GM19463 (cell line): ENCODE measurements around the gene ARSG.
"Not testable (repeated sequence)": the region's sequence is repeated elsewhere in the genome, so short reads cannot be mapped to it uniquely, and the experiment has no call there.

Experiments used
- ATAC-seq: cut with Tn5 transposase; IDR thresholded peaks from one replicate; pipeline ENCODE4 v1.9.1; 2021; ENCODE audit warnings: mild to moderate bottlenecking, moderate library complexity; ENCODE audit not compliant: unreplicated experiment

ARSG gene

DNA sequence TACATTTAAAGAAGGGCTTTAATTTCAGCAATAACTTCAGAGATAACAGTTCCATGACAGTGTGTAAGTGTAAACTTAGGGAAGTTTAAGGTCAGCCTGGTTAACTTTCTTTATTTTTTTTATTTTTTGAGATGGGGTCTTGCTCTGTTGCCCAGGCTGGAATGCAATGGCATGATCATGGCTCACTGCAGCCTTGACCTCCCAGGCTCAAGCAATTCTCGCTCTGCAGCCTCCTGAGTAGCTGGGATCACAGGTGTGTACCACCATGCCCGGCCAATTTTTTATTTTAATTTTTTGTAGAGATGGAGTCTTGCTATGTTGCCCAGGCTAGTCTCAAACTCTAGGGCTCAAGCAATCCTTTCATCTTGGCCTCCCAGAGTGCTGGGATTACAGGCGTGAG lies 15.0 kb upstream of the ARSG start:
- ATAC-seq = not testable (repeated sequence)

DNA sequence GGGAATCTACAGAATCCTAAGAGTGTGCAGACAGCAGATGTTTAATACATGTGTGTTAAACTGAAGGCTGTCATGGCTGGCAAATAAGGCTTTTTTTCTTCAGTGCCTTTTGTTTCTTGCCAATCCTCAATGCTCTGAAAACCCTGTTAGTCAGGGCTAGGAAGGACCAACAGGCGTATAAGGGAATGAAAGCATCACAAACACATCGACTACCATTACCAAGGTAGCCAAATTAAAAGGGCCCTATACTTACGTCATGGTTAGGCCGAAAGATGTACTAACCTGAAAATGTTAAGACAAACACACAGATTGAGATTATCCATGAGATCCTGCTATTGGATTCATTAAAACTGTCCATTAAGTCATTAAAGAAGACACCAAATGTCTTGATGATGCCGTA lies 13.5 kb upstream of the ARSG start:
- ATAC-seq = no peak

- not testable (repeated sequence) for ATAC-seq
Observed at GRCh38 chr17:68281965-68282364, 9.3 kb upstream of the ARSG start.

GRCh38 chr17:68288375-68288774 lies 2.9 kb upstream of the ARSG start:
- no peak for ATAC-seq

GRCh38 chr17:68288804-68289203 lies 2.5 kb upstream of the ARSG start:
- no peak for ATAC-seq

DNA sequence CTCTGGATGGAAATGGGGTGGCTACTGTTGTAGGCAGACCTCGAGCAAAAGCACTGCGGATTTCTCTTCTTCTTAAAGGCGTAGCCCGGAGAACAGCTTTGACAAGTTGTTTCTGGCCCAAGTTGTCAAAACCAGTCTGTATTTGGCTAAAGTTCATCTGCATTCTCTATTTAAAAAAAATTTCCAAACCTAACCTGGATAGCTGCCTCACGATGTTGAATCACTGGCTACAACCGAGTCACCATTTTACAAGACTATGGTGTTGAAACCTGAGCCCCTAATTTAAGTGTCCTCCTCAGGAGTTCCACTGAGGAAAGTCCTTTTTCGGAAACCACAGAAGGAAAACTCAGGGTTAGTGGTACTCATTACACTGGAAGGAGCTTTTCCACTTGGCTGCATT lies 1.8 kb upstream of the ARSG start:
- ATAC-seq = no peak

GRCh38 chr17:68289936-68290267 lies 1.4 kb upstream of the ARSG start:
- ATAC-seq = no peak

GRCh38 chr17:68290268-68290954 lies 884 bp upstream of the ARSG start:
- ATAC-seq = no peak

GRCh38 chr17:68291836-68292688 lies 767 bp downstream of the ARSG start:
- ATAC-seq = peak; percentile 52

GRCh38 chr17:68292689-68293040 lies 1.4 kb downstream of the ARSG start:
- no peak for ATAC-seq

GRCh38 chr17:68293490-68294195 lies 2.3 kb downstream of the ARSG start:
- no peak for ATAC-seq

- ATAC-seq = no peak
Observed at GRCh38 chr17:68294196-68294555, 2.9 kb downstream of the ARSG start.

- no peak for ATAC-seq
Observed at GRCh38 chr17:68294617-68295016, 3.3 kb downstream of the ARSG start.

DNA sequence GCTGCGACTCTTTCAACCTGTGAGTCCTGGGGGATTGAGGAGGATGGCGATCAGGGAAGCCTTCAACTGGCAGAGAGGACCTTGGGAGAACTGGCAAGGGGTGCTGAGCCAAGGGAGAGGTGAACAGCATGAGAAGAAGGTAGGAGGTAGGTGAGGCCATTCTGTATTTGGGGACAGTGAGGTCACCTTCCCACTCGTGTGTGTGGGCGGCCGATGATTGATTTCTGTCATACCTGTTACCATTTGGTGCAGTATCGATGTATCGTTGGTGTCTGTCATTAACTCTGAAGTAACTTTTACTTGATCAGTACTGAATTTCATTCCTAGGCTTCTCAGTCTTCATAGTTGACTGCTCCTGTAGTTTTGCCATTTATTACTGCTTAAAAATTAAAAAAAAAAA lies 3.8 kb downstream of the ARSG start:
- ATAC-seq = no peak

- no peak for ATAC-seq
Observed at GRCh38 chr17:68296217-68297191, 5.2 kb downstream of the ARSG start.

- ATAC-seq = no peak
Observed at GRCh38 chr17:68297195-68297594, 5.9 kb downstream of the ARSG start.

- ATAC-seq = no peak
Observed at GRCh38 chr17:68298601-68299000, 7.3 kb downstream of the ARSG start.

DNA sequence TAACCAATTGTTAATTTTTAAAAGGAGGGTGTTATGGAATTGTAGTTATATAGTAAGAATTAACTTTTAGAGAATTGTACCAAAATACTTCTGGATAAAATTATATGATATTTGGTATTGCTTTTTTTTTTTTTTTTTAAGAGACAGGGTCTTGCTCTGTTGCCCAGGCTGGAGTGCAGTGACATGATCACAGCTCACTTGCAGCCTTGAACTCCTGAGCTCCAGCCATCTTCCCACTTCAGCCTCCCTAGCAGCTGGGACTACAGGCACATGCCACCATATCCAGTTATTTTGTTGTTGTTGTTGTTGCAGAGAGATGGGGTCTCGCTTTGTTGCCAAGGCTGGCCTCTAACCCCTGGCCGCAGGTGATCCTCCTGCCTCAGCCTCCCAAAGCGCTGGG lies 8.5 kb downstream of the ARSG start:
- ATAC-seq = no peak

DNA sequence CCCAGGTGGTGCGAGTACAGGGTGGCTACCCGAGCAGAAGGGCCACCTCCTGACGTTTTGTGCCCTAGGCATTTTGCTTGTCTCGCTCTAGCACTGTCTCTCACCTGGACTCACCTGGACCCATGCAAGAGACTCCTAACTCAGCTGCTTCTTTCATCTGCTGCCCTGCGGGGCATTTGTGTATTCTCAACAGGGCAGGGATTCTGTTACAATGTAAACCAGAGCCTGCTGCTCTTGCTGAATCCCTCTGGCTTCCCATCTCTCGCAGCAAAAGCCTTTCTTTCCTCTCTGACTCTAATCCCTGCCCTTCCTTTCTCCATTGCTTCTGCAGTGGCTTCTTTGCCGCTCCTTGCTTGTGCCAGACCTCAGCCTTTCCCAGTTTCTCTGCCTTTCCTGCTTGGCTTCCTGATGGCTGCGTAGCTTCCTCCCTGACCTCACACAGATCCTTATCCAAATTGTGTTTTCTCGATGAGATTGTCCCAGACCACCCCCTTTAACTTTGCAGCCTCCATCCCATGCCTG lies 10.2 kb downstream of the ARSG start:
- no peak for ATAC-seq

GRCh38 chr17:68302066-68302564 lies 10.8 kb downstream of the ARSG start:
- no peak for ATAC-seq
